Bronchial epithelial cell (primary cell): ENCODE measurements around the gene MYO9A. TPM values are rescaled to one million over a fixed set of nuclear protein-coding genes. Genes with fewer than 3 reads are reported as not detected.

Experiments
- DNase-seq: peaks from one replicate; pipeline ENCODE4 v3.0.0-alpha.2; 2010; ENCODE audit warnings: low read depth
- FAIRE-seq: peaks from 2 replicates; lab custom pipeline; 2011; peaks lifted over from hg19 to GRCh38; lab: Jason Lieb, UNC
- H3K27me3 ChIP-seq: 2 replicates; pipeline ENCODE4 v1.5.1; 2011; ENCODE audit warnings: low read length; ENCODE audit not compliant: control insufficient read depth, insufficient read depth
- H3K36me3 ChIP-seq: 2 replicates; pipeline ENCODE4 v1.5.1; 2011; ENCODE audit warnings: low read length; ENCODE audit not compliant: control insufficient read depth, insufficient read depth
- H3K4me3 ChIP-seq: 2 replicates; pipeline ENCODE4 v1.5.1; 2011; ENCODE audit warnings: mild to moderate bottlenecking, low read depth, low read length, control low read depth
- CTCF ChIP-seq: IDR thresholded peaks from 2 replicates; pipeline ENCODE4 v1.5.1; 2011; ENCODE audit warnings: mild to moderate bottlenecking, moderate library complexity, low read length, control low read depth, inconsistent platforms; ENCODE audit not compliant: insufficient read depth, severe bottlenecking
- total RNA-seq: library from RNA; depleted of rRNA; stranded (reverse); fragments of >200 nt; gene quantifications from 2 replicates; pipeline ENCODE4 v1.2.1, GENCODE V29; 2014

Gene MYO9A
- total RNA-seq, 1 donor from 2014 or later: 29.7 TPM

DNA sequence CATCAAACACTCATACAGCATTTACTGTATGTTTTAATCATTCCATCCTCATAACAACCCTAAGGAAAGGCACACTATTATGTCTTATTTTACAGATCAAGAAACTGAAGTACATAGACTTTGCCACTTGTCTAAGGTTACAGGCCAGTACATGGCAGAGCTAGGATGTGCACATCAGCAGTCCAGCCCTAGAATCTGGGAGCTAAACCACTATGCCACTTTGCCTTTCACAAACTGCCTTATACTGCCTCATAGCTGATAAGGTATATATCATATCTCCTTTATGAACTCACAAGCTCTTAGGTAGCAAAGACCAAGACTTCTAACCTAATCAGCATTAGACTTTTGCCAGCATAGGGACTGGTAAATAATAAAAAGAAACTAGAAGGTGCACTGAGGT lies 49.1 kb downstream of the MYO9A start:
- no peak overlapping the region for H3K4me3 ChIP-seq
- FAIRE-seq: no peak
- H3K36me3 ChIP-seq: no peaks in the 10 kb centered on the region
- no peak for TF ChIP-seq CTCF
- DNase-seq: no peak
- H3K27me3 ChIP-seq: no peaks in the 10 kb centered on the region

DNA sequence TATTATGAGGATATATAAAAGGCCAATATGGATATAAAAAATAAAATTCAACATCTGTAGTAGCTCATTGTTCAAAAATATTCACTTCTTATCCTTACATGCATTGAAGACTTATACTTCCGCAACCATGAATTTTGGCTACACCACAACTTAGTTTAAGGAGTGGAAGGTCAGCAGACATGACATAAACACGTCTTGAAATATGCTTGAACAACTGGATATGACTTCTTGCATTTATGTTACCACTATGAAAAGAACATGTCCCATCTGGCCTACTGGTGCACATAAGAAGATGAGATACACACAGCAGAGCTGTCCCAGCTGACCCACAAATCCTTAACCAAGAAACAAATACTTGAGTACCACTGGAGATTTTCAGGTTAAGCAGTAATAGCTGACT lies 52.1 kb downstream of the MYO9A start:
- no peaks in the 10 kb centered on the region for H3K27me3 ChIP-seq
- H3K36me3 ChIP-seq: no peaks in the 10 kb centered on the region
- no peak for TF ChIP-seq CTCF
- no peak for DNase-seq
- H3K4me3 ChIP-seq: no peak overlapping the region
- FAIRE-seq: no peak

DNA sequence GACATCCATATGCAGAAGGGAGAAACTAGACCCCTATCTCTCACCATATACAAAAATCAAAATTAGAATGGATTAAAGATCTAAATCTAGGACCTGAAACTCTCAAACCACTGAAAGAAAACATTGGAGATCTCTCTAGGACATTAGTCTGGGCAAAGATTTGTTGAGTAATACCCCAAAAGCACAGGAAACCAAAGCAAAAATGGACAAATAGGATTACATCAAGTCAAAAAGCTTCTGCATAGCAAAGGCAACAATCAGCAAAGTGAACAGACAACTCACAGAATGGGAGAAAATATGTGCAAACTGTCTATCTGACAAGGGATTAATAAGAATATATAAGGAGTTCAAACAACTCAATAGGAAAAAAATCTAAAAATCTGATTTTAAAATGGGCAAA lies 54.8 kb downstream of the MYO9A start:
- no peak overlapping the region for H3K4me3 ChIP-seq
- TF ChIP-seq CTCF: no peak
- FAIRE-seq (no peak), DNase-seq (no peak)
- no peaks in the 10 kb centered on the region for H3K27me3 ChIP-seq
- no peaks in the 10 kb centered on the region for H3K36me3 ChIP-seq

DNA sequence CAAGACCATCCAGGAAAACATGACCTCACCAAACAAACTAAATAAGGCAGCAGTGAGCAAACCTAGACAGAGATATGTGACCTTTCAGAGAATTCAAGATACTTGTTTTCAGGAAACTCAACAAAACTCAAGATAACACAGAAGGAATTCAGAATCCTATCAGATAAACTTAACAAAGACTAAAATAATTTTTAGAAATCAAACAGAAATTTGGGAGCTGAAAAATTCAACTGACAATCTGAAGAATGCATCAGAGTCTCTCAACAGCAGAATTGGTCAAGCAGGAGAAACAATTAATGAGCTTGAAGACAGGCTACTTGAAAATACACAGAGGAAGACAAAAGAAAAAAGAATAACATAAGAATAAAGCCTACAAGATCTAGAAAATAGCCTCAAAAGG lies 55.6 kb downstream of the MYO9A start:
- no peaks in the 10 kb centered on the region for H3K27me3 ChIP-seq
- no peak for DNase-seq
- H3K4me3 ChIP-seq: no peak overlapping the region
- FAIRE-seq: no peak
- no peaks in the 10 kb centered on the region for H3K36me3 ChIP-seq
- TF ChIP-seq CTCF: no peak

DNA sequence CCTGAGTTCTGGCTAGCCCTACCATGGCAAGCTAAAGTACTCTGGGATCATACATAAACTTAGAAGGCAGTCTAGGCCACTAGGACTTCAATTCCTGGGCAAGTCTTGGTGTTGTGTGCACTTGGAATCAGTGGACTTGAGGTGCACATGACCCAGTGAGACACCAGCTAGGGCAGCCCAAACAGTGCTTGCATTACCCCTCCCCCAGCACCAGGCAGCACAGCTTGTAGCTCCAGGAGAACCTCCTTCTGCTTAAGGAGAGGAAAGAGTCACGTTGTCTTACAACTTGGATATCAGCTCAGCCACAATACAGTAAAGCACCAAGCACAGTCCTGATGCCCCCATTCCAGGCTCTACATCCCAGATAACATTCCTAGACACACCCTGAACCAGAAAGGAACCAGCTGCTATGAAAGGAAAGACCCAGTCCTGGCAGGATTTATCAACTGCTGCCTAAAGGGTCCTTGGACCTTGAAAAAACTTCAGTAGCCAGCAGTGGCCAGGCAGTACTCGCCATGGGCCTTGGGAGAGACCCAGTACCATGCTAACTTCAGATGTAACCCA lies 57.2 kb downstream of the MYO9A start:
- FAIRE-seq (no peak), DNase-seq (no peak)
- Histone ChIP-seq H3K27me3 (no peaks in the 10 kb centered on the region), H3K4me3 (no peak overlapping the region), H3K36me3 (no peaks in the 10 kb centered on the region)
- no peak for TF ChIP-seq CTCF

- Histone ChIP-seq H3K27me3 (no peaks in the 10 kb centered on the region), H3K36me3 (no peaks in the 10 kb centered on the region), H3K4me3 (no peak overlapping the region)
- DNase-seq (peak; percentile 17), FAIRE-seq (no peak)
- no peak for TF ChIP-seq CTCF
Measured at GRCh38 chr15:72058585-72058984, 59.4 kb downstream of the MYO9A start.
